K562 (cell line): ENCODE results near the gene DNASE2. TPM values are rescaled to one million over a fixed set of nuclear protein-coding genes. Genes with fewer than 3 reads are reported as not detected.

Source experiments
- BCL6 ChIP-seq: fragments of 250-450 bp; sonication (Bioruptor Pico); IDR thresholded peaks from 2 replicates; pipeline ENCODE4 v1.4.0; 2020
- CAMTA2 ChIP-seq: fragments of 250-450 bp; sonication (Bioruptor Pico); conservative IDR thresholded peaks from 2 replicates; pipeline ENCODE4 v1.5.1; 2022
- KDM2B ChIP-seq: fragments of 250-450 bp; sonication (Bioruptor Pico); IDR thresholded peaks from 2 replicates; pipeline ENCODE4 v1.8.0; 2021; ENCODE audit warnings: mild to moderate bottlenecking, moderate library complexity
- MAZ ChIP-seq, 2 experiments: fragments of 450-650 bp in 1 of 2; sonication (generic) in 1 of 2; formaldehyde crosslinking; IDR thresholded peaks in 1 of 2; conservative IDR thresholded peaks in 1 of 2; 2 replicates each; pipeline versions ENCODE4 v1.4.0 to v1.5.0; 2020; ENCODE audit warnings: mild to moderate bottlenecking in 1 of 2, missing genetic modification reagents in 1 of 2
- NFE2 ChIP-seq: IDR thresholded peaks from 2 replicates; pipeline ENCODE4 v1.6.1; 2014; ENCODE audit warnings: antibody characterized with exemption, low read depth
- NRF1 ChIP-seq, 2 experiments: fragments of 450-650 bp; IDR thresholded peaks in 1 of 2; conservative IDR thresholded peaks in 1 of 2; 2 replicates each; pipeline ENCODE4 v1.6.1; 2014; ENCODE audit warnings: mild to moderate bottlenecking in 2 of 2
- RAD21 ChIP-seq, 2 experiments: fragments of 250-450 bp in 1 of 2; fragments of 450-650 bp in 1 of 2; sonication (Bioruptor Pico) in 1 of 2; formaldehyde crosslinking in 1 of 2; IDR thresholded peaks in 1 of 2; conservative IDR thresholded peaks in 1 of 2; 2 replicates each; pipeline versions ENCODE4 v1.4.0 to v1.8.0; 2020 to 2022; ENCODE audit warnings: mild to moderate bottlenecking in 2 of 2, moderate library complexity in 1 of 2
- RFX7 ChIP-seq: fragments of 250-450 bp; sonication (Bioruptor Pico); IDR thresholded peaks from 2 replicates; pipeline ENCODE4 v1.5.1; 2021; ENCODE audit warnings: mild to moderate bottlenecking
- RHOXF2B ChIP-seq: fragments of 250-450 bp; sonication (Bioruptor Pico); conservative IDR thresholded peaks from 2 replicates; pipeline ENCODE4 v1.5.1; 2021
- TAF15 ChIP-seq: fragments of 200-400 bp; formaldehyde crosslinking; IDR thresholded peaks from 2 replicates; pipeline ENCODE4 v1.6.1; 2017; ENCODE audit warnings: mild to moderate bottlenecking, low read depth, low read length, moderate library complexity
- TEAD2 ChIP-seq: fragments of 450-650 bp; IDR thresholded peaks from 2 replicates; pipeline ENCODE4 v1.6.1; 2016; ENCODE audit warnings: missing genetic modification characterization, control low read depth, missing compliant biosample characterization
- TRIM28 ChIP-seq: fragments of 450-650 bp; IDR thresholded peaks from 2 replicates; pipeline ENCODE4 v1.6.1; 2017
- XRCC4 ChIP-seq: IDR thresholded peaks from one replicate; pipeline ENCODE4 v1.6.1; 2011; ENCODE audit not compliant: insufficient read depth, insufficient read length; ENCODE audit errors: extremely low read depth
- ZC3H11A ChIP-seq: IDR thresholded peaks from 2 replicates; pipeline ENCODE4 v1.6.1; 2012; ENCODE audit warnings: low read depth, low read length, improper control_type of control experiment
- ZNF175 ChIP-seq: fragments of 200-800 bp; sonication (Bioruptor generic); IDR thresholded peaks from 2 replicates; pipeline ENCODE4 v1.6.1; 2016; ENCODE audit warnings: low read depth, mild to moderate bottlenecking, missing genetic modification characterization, missing compliant biosample characterization
- ZNF584 ChIP-seq: fragments of 200-800 bp; sonication (Bioruptor generic); IDR thresholded peaks from 2 replicates; pipeline ENCODE4 v1.6.1; 2016; ENCODE audit warnings: low read depth, mild to moderate bottlenecking, missing genetic modification characterization, missing compliant biosample characterization
- ZNF589 ChIP-seq: fragments of 200-800 bp; sonication (Bioruptor generic); IDR thresholded peaks from 2 replicates; pipeline ENCODE4 v1.6.1; 2016; ENCODE audit warnings: low read depth, missing genetic modification characterization, missing compliant biosample characterization
- polyA plus RNA-seq, 8 experiments: library from polyadenylated mRNA; depleted of rRNA in 4 of 8; stranded (reverse) in 5 of 8; unstranded in 3 of 8; fragments of >200 nt; fragmentation: Nextera tagmentation in 2 of 8; fragmentation: Illumina TruSeq in 1 of 8; extraction: Ambion mirVana in 2 of 8; extraction: Trizol in 1 of 8; gene quantifications; 2 replicates each; pipeline versions ENCODE4 v1.2.1 to v1.2.3, GENCODE V29; 2011 to 2014; ENCODE audit warnings: inconsistent platforms in 1 of 8, missing spikeins in 1 of 8
- total RNA-seq, 7 experiments: library from RNA; depleted of rRNA in 6 of 7; stranded (reverse); fragments of >200 nt in 6 of 7; fragmentation: Illumina TruSeq in 2 of 7; extraction: Trizol in 2 of 7; gene quantifications; 2 replicates each; pipeline versions ENCODE4 v1.2.1 to v1.2.3, GENCODE V29; 2011 to 2021; ENCODE audit warnings: low replicate concordance in 1 of 7
- TF ChIP-seq, protein P1 (sequence below): sonication (generic); formaldehyde crosslinking; IDR thresholded peaks from 2 replicates; pipeline ENCODE4 v1.8.1; 2023; ENCODE audit warnings: missing genetic modification reagents, mild to moderate bottlenecking, borderline replicate concordance
- TF ChIP-seq, protein P2 (sequence below): fragments of 250-450 bp; sonication (Bioruptor Pico); IDR thresholded peaks from 2 replicates; pipeline ENCODE4 v1.4.0; 2020; ENCODE audit warnings: mild to moderate bottlenecking, moderate library complexity
- TF ChIP-seq, protein P3 (sequence below): sonication (generic); formaldehyde crosslinking; IDR thresholded peaks from 2 replicates; pipeline ENCODE4 v1.8.0; 2022; ENCODE audit warnings: mild to moderate bottlenecking, missing genetic modification reagents

Gene DNASE2
- total and polyA plus RNA-seq, 9 of the 15 experiments (the other 6 are each of a cell fraction or from before 2014, with no cell fraction given), result 4.4 to 27.0 (median 20.2) TPM

DNA sequence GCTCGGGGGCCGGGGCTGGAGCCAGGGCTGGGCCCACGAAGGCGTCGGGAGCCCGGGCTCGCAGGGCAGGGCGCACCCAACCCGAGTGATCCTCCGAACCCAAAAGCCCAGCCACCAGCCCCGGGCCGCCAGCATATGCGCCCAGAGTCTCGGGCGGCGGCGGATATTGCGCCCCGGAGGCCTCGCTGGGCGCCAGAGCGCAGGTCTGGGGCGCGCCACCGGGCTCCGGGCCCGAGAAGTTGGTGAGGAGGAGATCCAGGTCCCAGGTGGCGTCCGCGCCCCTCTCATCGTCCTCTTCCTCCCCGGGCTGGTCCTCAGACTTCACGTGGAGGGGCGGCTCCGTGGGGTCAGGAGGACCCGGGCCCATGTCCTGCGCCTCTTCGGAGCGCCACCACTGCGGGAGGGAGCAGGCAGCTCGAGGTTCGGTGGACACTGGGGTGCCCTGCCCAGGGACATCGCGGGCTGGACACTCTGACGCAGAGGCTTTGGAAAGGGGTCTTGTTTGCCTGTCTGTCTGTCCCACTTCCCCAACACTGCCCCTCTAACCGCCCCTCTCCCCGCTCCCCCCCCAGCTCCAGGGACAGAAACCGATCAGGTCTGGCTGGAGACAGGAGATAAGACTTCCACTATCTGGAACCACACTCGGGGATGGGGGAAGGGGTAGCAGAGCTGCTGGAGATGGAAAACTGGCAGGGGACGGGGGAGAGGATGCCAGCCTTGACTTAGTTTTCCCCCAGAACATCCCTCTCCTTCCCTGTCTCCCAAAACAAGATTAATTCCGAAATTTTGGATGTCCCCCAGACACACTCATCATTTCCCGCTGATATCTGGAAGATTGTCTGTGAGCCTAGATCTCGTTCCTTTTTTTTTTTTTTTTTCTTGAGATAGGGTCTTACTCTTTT, 4.8 kb upstream of the DNASE2 start (continued):
- TF ChIP-seq, protein P1, sequence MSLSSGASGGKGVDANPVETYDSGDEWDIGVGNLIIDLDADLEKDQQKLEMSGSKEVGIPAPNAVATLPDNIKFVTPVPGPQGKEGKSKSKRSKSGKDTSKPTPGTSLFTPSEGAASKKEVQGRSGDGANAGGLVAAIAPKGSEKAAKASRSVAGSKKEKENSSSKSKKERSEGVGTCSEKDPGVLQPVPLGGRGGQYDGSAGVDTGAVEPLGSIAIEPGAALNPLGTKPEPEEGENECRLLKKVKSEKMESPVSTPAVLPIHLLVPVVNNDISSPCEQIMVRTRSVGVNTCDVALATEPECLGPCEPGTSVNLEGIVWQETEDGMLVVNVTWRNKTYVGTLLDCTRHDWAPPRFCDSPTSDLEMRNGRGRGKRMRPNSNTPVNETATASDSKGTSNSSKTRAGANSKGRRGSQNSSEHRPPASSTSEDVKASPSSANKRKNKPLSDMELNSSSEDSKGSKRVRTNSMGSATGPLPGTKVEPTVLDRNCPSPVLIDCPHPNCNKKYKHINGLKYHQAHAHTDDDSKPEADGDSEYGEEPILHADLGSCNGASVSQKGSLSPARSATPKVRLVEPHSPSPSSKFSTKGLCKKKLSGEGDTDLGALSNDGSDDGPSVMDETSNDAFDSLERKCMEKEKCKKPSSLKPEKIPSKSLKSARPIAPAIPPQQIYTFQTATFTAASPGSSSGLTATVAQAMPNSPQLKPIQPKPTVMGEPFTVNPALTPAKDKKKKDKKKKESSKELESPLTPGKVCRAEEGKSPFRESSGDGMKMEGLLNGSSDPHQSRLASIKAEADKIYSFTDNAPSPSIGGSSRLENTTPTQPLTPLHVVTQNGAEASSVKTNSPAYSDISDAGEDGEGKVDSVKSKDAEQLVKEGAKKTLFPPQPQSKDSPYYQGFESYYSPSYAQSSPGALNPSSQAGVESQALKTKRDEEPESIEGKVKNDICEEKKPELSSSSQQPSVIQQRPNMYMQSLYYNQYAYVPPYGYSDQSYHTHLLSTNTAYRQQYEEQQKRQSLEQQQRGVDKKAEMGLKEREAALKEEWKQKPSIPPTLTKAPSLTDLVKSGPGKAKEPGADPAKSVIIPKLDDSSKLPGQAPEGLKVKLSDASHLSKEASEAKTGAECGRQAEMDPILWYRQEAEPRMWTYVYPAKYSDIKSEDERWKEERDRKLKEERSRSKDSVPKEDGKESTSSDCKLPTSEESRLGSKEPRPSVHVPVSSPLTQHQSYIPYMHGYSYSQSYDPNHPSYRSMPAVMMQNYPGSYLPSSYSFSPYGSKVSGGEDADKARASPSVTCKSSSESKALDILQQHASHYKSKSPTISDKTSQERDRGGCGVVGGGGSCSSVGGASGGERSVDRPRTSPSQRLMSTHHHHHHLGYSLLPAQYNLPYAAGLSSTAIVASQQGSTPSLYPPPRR (CRISPR knock-in tag), result no peak
- TF ChIP-seq ZNF584 (0 out of 2 replicates have a peak, but pooled peaks have one; percentile 51), TEAD2 (no peak), ZNF589 (CRISPR knock-in tag) (peak; percentile 76; the same call in 1 of the 2 replicates), RAD21 (CRISPR knock-in tag; conservative IDR thresholded peaks at IDR 0.05 in 1 of 2, IDR thresholded peaks at IDR 0.05 in 1 of 2) (no peak; a peak in 1 of 4 replicates), XRCC4 (no peak), NRF1 (conservative IDR thresholded peaks at IDR 0.05 in 1 of 2, IDR thresholded peaks at IDR 0.05 in 1 of 2) (no peak), RFX7 (CRISPR knock-in tag) (no peak), MAZ (CRISPR knock-in tag; conservative IDR thresholded peaks at IDR 0.05 in 1 of 2, IDR thresholded peaks at IDR 0.05 in 1 of 2) (peak; percentile 21 to 62; a peak in 3 of 4 replicates), RHOXF2B (CRISPR knock-in tag) (no peak), TRIM28 (no peak), NFE2 (no peak), ZC3H11A (no peak), TAF15 (no peak), BCL6 (CRISPR knock-in tag) (no peak), CAMTA2 (CRISPR knock-in tag) (no peak), KDM2B (CRISPR knock-in tag) (no peak), ZNF175 (CRISPR knock-in tag) (no peak)
- TF ChIP-seq, protein P2, sequence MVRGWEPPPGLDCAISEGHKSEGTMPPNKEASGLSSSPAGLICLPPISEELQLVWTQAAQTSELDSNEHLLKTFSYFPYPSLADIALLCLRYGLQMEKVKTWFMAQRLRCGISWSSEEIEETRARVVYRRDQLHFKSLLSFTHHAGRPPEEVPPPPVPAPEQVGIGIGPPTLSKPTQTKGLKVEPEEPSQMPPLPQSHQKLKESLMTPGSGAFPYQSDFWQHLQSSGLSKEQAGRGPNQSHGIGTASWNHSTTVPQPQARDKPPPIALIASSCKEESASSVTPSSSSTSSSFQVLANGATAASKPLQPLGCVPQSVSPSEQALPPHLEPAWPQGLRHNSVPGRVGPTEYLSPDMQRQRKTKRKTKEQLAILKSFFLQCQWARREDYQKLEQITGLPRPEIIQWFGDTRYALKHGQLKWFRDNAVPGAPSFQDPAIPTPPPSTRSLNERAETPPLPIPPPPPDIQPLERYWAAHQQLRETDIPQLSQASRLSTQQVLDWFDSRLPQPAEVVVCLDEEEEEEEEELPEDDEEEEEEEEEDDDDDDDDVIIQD (CRISPR knock-in tag), result no peak
- TF ChIP-seq, protein P3, sequence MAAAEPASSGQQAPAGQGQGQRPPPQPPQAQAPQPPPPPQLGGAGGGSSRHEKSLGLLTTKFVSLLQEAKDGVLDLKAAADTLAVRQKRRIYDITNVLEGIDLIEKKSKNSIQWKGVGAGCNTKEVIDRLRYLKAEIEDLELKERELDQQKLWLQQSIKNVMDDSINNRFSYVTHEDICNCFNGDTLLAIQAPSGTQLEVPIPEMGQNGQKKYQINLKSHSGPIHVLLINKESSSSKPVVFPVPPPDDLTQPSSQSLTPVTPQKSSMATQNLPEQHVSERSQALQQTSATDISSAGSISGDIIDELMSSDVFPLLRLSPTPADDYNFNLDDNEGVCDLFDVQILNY (CRISPR knock-in tag), result no peak
